OCI-LY1 (cell line): Measurements from ENCODE around the gene IL1RAPL2.

Experiments used
- H2AFZ ChIP-seq: fragments of 200-600 bp; sonication (generic), shearing (Covaris generic); 2 replicates; pipeline ENCODE4 v1.6.0; 2014; ENCODE audit warnings: antibody characterized with exemption, mild to moderate bottlenecking, low read length
- H3F3A ChIP-seq: fragments of 200-600 bp; sonication (generic), shearing (Covaris generic); 2 replicates; pipeline ENCODE4 v1.6.0; 2014; ENCODE audit warnings: mild to moderate bottlenecking, antibody characterized with exemption, low read length, moderate library complexity; ENCODE audit not compliant: insufficient read depth
- H3K27ac ChIP-seq: fragments of 200-600 bp; sonication (generic); 2 replicates; pipeline ENCODE4 v1.5.1; 2014; ENCODE audit warnings: low read length, mixed run types, mild to moderate bottlenecking, low read depth; ENCODE audit not compliant: poor library complexity, severe bottlenecking
- H3K27me3 ChIP-seq: fragments of 200-600 bp; sonication (generic); 2 replicates; pipeline ENCODE4 v1.6.0; 2014; ENCODE audit warnings: antibody characterized with exemption, mild to moderate bottlenecking, low read length, moderate library complexity; ENCODE audit not compliant: insufficient read depth
- H3K36me3 ChIP-seq: fragments of 200-600 bp; sonication (generic); 2 replicates; pipeline ENCODE4 v1.6.1; 2014; ENCODE audit warnings: mild to moderate bottlenecking, antibody characterized with exemption, low read length, moderate library complexity, mixed read lengths; ENCODE audit not compliant: insufficient read depth
- H3K4me1 ChIP-seq: fragments of 200-600 bp; sonication (generic); 2 replicates; pipeline ENCODE4 v1.5.1; 2014; ENCODE audit warnings: mild to moderate bottlenecking, low read length, moderate library complexity; ENCODE audit not compliant: insufficient read depth, severe bottlenecking
- H3K4me2 ChIP-seq: fragments of 200-600 bp; sonication (generic), shearing (Covaris generic); 2 replicates; pipeline ENCODE4 v1.6.1; 2014; ENCODE audit warnings: low read length
- H3K4me3 ChIP-seq: fragments of 200-600 bp; sonication (generic); 2 replicates; pipeline ENCODE4 v1.5.1; 2014; ENCODE audit warnings: low read length, low read depth, mild to moderate bottlenecking, mixed read lengths; ENCODE audit not compliant: poor library complexity, severe bottlenecking
- H3K79me2 ChIP-seq: fragments of 200-600 bp; shearing (Covaris generic); 2 replicates; pipeline ENCODE4 v1.6.1; 2016; ENCODE audit warnings: mixed run types, low read length, mixed read lengths; ENCODE audit not compliant: insufficient read depth
- H3K9ac ChIP-seq: fragments of 200-600 bp; sonication (generic), shearing (Covaris generic); 2 replicates; pipeline ENCODE4 v1.6.1; 2014; ENCODE audit warnings: mild to moderate bottlenecking, low read length, mixed read lengths
- H3K9me2 ChIP-seq: fragments of 200-600 bp; sonication (generic), shearing (Covaris generic); 2 replicates; pipeline ENCODE4 v1.6.1; 2014; ENCODE audit warnings: low read depth, mild to moderate bottlenecking, low read length, mixed read lengths
- H3K9me3 ChIP-seq: fragments of 200-600 bp; shearing (Covaris generic); 2 replicates; pipeline ENCODE4 v1.6.1; 2014; ENCODE audit warnings: low read length, mixed read lengths
- H4K20me1 ChIP-seq: fragments of 200-600 bp; sonication (generic), shearing (Covaris generic); 2 replicates; pipeline ENCODE4 v1.6.0; 2016; ENCODE audit warnings: mild to moderate bottlenecking, low read length; ENCODE audit not compliant: insufficient read depth
- EZH2 ChIP-seq: fragments of 200-600 bp; sonication (generic), shearing (Covaris generic); IDR thresholded peaks from 2 replicates; pipeline ENCODE4 v1.8.0; 2017; ENCODE audit warnings: borderline replicate concordance, mixed run types, mild to moderate bottlenecking, antibody characterized with exemption, low read length, moderate library complexity, mixed read lengths
- TF ChIP-seq, protein P1 (sequence below): fragments of 200-600 bp; sonication (generic), shearing (Covaris generic); IDR thresholded peaks from 2 replicates; pipeline ENCODE4 v1.5.1; 2017; ENCODE audit warnings: mild to moderate bottlenecking, antibody characterized with exemption, low read length, moderate library complexity, mixed read lengths

Gene IL1RAPL2

GRCh38 chrX:105703876-105704275 is 1137.9 kb downstream of the IL1RAPL2 start:
- TF ChIP-seq, protein P1, sequence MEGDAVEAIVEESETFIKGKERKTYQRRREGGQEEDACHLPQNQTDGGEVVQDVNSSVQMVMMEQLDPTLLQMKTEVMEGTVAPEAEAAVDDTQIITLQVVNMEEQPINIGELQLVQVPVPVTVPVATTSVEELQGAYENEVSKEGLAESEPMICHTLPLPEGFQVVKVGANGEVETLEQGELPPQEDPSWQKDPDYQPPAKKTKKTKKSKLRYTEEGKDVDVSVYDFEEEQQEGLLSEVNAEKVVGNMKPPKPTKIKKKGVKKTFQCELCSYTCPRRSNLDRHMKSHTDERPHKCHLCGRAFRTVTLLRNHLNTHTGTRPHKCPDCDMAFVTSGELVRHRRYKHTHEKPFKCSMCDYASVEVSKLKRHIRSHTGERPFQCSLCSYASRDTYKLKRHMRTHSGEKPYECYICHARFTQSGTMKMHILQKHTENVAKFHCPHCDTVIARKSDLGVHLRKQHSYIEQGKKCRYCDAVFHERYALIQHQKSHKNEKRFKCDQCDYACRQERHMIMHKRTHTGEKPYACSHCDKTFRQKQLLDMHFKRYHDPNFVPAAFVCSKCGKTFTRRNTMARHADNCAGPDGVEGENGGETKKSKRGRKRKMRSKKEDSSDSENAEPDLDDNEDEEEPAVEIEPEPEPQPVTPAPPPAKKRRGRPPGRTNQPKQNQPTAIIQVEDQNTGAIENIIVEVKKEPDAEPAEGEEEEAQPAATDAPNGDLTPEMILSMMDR, result no peak
- no peak for TF ChIP-seq EZH2
- no peaks in the 10 kb centered on the region for H4K20me1 ChIP-seq
- H3K27me3 ChIP-seq, result no peaks in the 10 kb centered on the region
- no peak overlapping the region for H3K9ac ChIP-seq
- H3K4me2 ChIP-seq, result no peak overlapping the region
- no peaks in the 10 kb centered on the region for H3K9me2 ChIP-seq
- no peaks in the 10 kb centered on the region for H3K79me2 ChIP-seq
- no peak overlapping the region for H2AFZ ChIP-seq
- H3K4me3 ChIP-seq, result no peak overlapping the region
- H3K27ac ChIP-seq, result no peak overlapping the region
- H3K9me3 ChIP-seq, result no peaks in the 10 kb centered on the region
- H3F3A ChIP-seq, result no peaks in the 10 kb centered on the region
- no peaks in the 10 kb centered on the region for H3K4me1 ChIP-seq
- H3K36me3 ChIP-seq, result no peaks in the 10 kb centered on the region

DNA sequence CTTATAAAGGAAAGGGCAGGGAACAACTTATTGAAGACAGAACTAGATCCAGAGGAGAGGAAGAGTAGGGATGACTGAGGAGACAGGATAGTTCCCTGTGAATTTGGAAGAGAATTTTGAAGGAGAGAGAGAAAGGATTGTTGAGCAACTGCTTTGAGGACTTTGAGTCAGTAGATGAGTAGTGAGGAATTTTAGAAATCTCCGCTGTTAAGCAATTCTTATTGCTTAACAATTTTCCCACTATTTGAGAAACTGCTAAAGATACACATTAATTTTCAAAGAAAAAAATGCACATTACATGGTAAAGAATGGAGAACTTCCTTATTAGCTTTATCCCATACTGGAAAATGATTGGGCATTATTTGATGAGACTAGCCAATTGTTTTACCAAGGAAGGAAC is 1140.0 kb downstream of the IL1RAPL2 start:
- no peaks in the 10 kb centered on the region for H4K20me1 ChIP-seq
- H3K9me3 ChIP-seq, result no peaks in the 10 kb centered on the region
- H3K79me2 ChIP-seq, result no peaks in the 10 kb centered on the region
- TF ChIP-seq, protein P1, result no peak
- TF ChIP-seq EZH2, result no peak
- no peak overlapping the region for H3K27ac ChIP-seq
- H3K9me2 ChIP-seq, result no peaks in the 10 kb centered on the region
- no peaks in the 10 kb centered on the region for H3K4me1 ChIP-seq
- H3F3A ChIP-seq, result no peaks in the 10 kb centered on the region
- no peak overlapping the region for H3K4me2 ChIP-seq
- H2AFZ ChIP-seq, result no peak overlapping the region
- no peaks in the 10 kb centered on the region for H3K27me3 ChIP-seq
- no peaks in the 10 kb centered on the region for H3K36me3 ChIP-seq
- no peak overlapping the region for H3K4me3 ChIP-seq
- no peak overlapping the region for H3K9ac ChIP-seq

GRCh38 chrX:105711805-105712204 is 1145.8 kb downstream of the IL1RAPL2 start:
- Histone ChIP-seq H3K36me3 (no peaks in the 10 kb centered on the region), H3K9me3 (no peaks in the 10 kb centered on the region), H3F3A (no peaks in the 10 kb centered on the region), H3K4me2 (no peak overlapping the region), H2AFZ (no peak overlapping the region), H3K79me2 (no peaks in the 10 kb centered on the region), H3K27ac (no peak overlapping the region), H3K9me2 (no peaks in the 10 kb centered on the region), H3K4me3 (no peak overlapping the region), H3K9ac (no peak overlapping the region), H3K4me1 (no peaks in the 10 kb centered on the region), H4K20me1 (no peaks in the 10 kb centered on the region), H3K27me3 (no peaks in the 10 kb centered on the region)
- TF ChIP-seq, protein P1, result no peak
- no peak for TF ChIP-seq EZH2
